Measurements from ENCODE around the gene MRPL40. TPM values are rescaled to one million over a fixed set of nuclear protein-coding genes. Genes with fewer than 3 reads are reported as not detected.

MRPL40 gene
- total RNA-seq, 4 donors from 2014 or later, result 7.0 to 27.2 (median 10.2) TPM

DNA sequence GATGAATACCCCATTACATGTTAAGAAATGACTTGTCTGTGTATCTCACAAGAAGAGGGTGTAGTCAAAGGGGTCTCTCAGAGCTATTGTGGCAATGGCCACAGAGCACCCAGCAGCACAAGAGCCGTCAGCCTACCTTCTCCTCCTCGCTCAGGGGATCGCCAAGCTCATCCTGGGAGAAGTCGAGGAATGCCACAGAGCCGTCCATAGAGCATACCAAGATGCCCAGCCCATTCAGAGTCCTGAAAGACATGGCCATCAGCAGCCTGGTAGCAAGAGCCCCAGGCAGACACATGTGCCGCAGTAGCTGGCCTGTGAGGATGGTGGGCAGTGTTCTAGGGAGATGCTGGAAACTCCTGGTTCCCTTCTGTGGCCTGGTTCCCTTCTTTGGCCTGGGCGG, 44.8 kb upstream of the MRPL40 start:
- no peak overlapping the region for H3K27ac ChIP-seq
- H3K4me3 ChIP-seq, result no peak overlapping the region
- H3K9me3 ChIP-seq, result no peaks in the 10 kb centered on the region
- no peak for DNase-seq
- no peaks in the 10 kb centered on the region for H3K27me3 ChIP-seq
- no peak for TF ChIP-seq POLR2A (IDR thresholded peaks at IDR 0.05)
- TF ChIP-seq, protein P1, sequence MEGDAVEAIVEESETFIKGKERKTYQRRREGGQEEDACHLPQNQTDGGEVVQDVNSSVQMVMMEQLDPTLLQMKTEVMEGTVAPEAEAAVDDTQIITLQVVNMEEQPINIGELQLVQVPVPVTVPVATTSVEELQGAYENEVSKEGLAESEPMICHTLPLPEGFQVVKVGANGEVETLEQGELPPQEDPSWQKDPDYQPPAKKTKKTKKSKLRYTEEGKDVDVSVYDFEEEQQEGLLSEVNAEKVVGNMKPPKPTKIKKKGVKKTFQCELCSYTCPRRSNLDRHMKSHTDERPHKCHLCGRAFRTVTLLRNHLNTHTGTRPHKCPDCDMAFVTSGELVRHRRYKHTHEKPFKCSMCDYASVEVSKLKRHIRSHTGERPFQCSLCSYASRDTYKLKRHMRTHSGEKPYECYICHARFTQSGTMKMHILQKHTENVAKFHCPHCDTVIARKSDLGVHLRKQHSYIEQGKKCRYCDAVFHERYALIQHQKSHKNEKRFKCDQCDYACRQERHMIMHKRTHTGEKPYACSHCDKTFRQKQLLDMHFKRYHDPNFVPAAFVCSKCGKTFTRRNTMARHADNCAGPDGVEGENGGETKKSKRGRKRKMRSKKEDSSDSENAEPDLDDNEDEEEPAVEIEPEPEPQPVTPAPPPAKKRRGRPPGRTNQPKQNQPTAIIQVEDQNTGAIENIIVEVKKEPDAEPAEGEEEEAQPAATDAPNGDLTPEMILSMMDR (IDR thresholded peaks at IDR 0.05), result no peak
- H3K4me1 ChIP-seq, result no peaks in the 10 kb centered on the region
- peaks cover 0 to 99% (median 0%) of the 10 kb centered on the region in 3 donors for H3K36me3 ChIP-seq

DNA sequence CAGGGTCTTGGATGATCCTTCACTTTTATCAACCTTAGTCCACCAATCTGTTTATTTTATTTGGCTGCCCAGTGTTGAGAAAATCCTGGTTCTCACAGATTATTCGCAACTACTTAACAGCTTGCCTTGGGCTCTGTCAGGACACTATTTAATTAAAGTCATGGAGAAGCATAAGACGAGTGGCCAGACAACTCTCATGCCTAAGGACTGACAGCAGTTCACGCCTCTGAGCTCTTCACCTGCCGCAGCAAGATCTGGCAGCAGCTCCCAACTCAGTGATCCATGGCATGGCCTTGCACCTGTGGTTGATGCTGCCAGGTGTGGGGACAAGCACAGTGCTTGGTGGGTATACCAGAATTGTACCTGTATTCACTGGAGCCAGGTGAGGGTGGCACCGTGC, 38.6 kb upstream of the MRPL40 start:
- Histone ChIP-seq H3K4me1 (no peaks in the 10 kb centered on the region), H3K27me3 (no peaks in the 10 kb centered on the region), H3K9me3 (no peaks in the 10 kb centered on the region), H3K36me3 (peaks cover 0 to 97% (median 0%) of the 10 kb centered on the region in 3 donors), H3K4me3 (no peak overlapping the region), H3K27ac (no peak overlapping the region)
- TF ChIP-seq, protein P1 (IDR thresholded peaks at IDR 0.05), result no peak
- DNase-seq, result no peak

DNA sequence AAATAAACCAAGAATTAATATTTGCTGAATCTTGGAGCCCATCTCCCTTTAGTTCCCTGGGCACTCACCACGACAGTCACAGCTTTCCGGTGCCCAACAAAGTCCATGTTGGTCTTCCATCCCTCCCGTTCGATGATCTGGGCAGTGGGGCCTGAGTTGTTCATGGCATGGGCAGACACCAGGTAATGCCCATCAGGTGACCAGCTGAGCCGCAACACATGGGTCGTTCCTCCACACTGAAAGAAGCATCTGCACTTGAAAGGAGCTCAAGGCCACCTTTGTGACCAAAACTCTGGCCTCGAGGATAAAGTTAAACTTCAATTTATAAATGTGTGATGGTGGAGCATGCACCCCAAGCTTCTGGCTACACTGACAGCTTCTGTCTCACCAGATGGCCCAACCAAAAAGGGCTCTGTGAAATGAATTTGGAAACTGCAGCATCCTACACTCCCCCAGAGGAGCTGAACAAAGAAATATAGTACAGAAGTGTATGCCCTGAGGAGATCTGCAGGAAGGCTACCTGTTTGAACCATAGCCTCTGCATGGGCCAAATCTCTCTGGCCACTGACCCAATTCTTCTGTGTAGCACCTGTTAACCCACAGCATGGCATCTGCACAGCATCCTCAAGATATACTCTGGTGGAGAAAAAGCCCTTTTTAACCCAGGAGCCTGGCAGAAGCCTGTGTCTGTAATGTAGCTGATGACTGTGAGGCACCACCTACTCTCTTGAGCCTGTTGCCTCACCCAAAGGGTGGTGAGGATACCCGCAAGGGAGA, 37.9 kb upstream of the MRPL40 start:
- H3K4me1 ChIP-seq, result no peaks in the 10 kb centered on the region
- no peak overlapping the region for H3K4me3 ChIP-seq
- no peaks in the 10 kb centered on the region for H3K9me3 ChIP-seq
- H3K27ac ChIP-seq, result no peak overlapping the region
- peaks cover 0 to 94% (median 0%) of the 10 kb centered on the region in 3 donors for H3K36me3 ChIP-seq
- no peak for DNase-seq
- no peaks in the 10 kb centered on the region for H3K27me3 ChIP-seq
- TF ChIP-seq, protein P1 (IDR thresholded peaks at IDR 0.05), result no peak
- TF ChIP-seq POLR2A (IDR thresholded peaks at IDR 0.05), result no peak

DNA sequence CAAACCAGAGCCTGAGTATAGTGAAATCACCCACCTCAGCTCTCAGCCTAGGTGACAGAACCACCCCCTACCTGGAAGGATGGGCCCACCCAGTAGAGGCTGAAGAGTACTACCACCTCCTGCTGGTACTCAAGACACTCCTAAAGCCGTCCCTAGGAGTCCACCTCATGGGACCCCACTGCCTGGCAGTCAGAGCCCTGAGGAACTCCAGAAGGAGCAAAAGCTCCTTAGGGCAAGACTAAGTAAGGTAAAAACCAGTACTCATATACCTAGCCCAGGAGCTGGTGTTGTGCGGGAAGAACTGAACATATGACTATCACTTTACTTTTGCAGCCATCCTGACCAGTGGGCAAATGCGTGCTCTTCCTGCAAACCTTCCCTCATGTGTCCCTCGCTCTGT, 37.1 kb upstream of the MRPL40 start:
- TF ChIP-seq POLR2A (IDR thresholded peaks at IDR 0.05), result no peak
- TF ChIP-seq, protein P1 (IDR thresholded peaks at IDR 0.05), result no peak
- H3K4me3 ChIP-seq, result no peak overlapping the region
- DNase-seq, result no peak
- no peaks in the 10 kb centered on the region for H3K27me3 ChIP-seq
- H3K9me3 ChIP-seq, result no peaks in the 10 kb centered on the region
- no peak overlapping the region for H3K27ac ChIP-seq
- H3K4me1 ChIP-seq, result no peaks in the 10 kb centered on the region
- peaks cover 0 to 94% (median 0%) of the 10 kb centered on the region in 3 donors for H3K36me3 ChIP-seq

DNA sequence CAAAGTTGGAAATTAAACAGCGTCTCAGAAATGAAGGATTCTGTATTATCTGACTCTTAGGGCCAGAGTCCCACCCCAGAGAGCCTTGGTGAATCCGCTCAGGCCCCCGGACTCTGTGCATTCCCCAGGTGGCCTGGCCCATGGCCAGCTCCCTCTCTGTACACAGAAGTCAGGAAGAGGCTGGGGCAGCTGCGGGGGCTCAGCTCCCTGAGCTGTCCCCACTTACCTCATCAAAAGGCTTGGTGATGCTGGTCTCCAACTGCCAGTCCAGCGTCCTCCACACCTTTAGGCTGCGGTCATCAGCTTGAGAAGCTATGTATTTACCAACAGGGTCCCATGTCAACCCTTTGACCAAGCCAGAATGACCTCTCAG, 35.8 kb upstream of the MRPL40 start:
- no peak for DNase-seq
- no peak for TF ChIP-seq POLR2A (IDR thresholded peaks at IDR 0.05)
- TF ChIP-seq, protein P1 (IDR thresholded peaks at IDR 0.05), result no peak
- H3K27me3 ChIP-seq, result no peaks in the 10 kb centered on the region
- no peaks in the 10 kb centered on the region for H3K9me3 ChIP-seq
- no peak overlapping the region for H3K4me3 ChIP-seq
- H3K27ac ChIP-seq, result no peak overlapping the region
- H3K36me3 ChIP-seq, result peaks cover 0 to 93% (median 0%) of the 10 kb centered on the region in 3 donors
- no peaks in the 10 kb centered on the region for H3K4me1 ChIP-seq
